Activated gamma-delta T cell (primary cell): ENCODE measurements around the gene MSGN1.
"Not testable (repeated sequence)": the region's sequence is repeated elsewhere in the genome, so short reads cannot be mapped to it uniquely, and the experiment has no call there.

Experiments used
- DNase-seq: peaks from one replicate; lab custom pipeline; 2025; lab: John Stamatoyannopoulos, UW

MSGN1 gene

DNA sequence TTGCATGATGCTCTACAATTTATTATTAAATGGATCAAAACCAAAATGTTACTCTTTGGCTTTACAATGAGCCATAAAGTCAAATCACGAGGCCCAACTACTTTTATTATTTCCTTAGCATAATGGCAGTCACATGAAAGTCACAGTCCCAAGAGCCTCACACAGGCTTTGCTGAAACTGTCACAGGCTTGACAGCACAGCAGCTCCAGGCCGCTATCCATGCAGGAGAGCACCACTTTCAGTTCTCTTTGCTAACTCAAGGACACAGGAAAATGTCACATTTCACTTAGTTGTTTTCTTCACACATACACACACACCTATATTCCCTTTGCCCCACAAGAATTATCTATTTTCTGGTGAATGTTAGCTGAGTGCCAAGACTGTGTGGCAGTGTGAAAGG, 11.1 kb upstream of the MSGN1 start:
- DNase-seq = no peak

DNA sequence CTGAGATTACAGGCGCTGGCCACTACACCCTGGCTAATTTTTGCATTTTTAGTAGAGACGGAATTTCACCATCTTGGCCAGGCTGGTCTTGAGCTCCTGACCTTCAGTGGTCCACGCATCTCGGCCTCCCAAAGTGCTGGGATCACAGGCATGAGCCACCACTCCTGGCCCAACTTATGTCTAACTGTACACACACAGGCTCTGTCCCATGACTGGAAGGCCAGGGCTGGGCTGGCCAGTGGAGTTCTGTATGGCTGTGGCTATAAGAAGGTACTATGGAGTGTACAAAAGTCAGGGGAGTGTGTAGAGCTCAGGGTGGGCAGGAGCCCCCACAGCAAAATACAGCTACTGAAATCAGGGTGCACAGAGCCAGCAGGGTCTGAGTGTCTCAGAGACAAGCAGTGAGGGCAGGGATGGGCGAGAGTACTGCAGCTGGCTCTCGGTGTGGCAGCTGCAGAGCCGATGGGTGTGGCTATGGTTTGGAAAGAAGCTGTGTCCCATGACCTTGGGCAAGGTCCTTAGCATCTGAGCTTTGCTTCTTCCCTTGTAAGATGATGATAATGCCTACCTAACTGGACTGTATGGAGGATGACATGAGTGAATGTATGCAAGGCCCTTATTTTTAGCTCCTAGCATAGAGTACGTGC, 10.4 kb upstream of the MSGN1 start:
- DNase-seq = no peak

DNA sequence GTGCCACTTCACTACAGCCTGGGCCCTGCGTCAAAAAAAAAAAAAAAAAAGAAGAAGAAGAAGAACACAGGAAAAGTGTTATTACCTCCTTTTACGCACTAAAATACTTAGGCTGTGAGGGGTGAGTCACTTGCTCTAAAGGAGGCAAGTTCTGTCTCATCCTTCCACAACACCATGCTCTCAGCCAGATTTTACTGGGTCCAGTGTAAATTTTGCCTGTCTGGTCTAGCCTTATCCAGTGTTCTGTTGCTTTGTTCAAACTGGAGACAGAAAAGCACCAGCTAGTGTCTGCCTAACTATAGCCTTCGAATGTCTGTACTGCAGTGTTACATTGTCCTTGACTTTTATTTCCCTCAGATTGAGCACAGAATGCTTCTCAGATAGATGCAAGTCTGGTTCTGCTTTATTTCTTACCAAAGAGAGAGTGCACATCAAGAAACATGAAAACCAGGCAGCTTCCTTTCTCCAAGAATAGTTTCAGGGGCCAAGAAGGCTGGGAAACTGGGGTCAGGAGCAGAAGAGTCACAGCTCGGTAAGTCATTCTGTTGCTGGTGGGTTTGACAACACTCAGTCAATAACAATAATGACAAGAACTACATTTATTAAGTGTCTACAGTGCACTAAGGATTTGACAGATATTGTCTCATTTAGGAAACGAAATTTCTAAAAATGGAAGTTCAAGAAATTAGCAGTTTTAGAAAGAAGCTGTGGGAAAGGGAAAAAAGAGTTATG, 3.1 kb upstream of the MSGN1 start:
- no peak for DNase-seq

DNA sequence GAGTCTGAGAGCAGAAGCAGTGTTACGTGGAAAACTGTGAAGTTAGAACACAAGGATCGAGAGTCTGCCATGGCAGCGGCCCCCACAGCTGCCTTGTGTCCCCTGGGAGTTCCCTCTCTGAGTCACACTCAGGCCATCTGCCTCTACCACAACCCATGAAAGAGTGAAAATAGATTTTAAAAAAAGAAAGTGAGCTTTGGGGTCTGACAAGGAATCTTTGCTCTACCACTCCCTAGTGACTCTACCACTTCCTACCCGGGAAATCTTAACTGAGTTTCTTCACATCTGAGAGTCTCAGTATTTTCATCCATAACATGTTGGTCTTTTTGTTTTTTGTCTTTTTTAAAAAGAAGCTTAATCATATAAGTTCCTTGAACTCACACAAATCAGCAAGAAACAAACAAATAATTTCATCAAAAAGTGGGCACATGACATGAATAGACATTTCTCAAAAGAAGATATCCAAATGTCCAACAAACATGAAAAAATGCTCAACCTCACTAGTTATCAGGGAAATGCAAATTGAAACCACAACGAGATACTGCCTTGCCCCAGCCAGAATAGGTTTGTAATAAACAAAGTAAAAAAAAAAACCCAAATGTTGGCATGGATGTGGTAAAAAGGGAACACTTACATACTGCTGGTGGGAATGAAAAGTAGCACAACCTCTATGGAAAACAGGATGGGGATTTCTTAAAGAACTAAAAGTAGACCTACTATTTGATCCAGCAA, 2.4 kb upstream of the MSGN1 start:
- no peak for DNase-seq

DNA sequence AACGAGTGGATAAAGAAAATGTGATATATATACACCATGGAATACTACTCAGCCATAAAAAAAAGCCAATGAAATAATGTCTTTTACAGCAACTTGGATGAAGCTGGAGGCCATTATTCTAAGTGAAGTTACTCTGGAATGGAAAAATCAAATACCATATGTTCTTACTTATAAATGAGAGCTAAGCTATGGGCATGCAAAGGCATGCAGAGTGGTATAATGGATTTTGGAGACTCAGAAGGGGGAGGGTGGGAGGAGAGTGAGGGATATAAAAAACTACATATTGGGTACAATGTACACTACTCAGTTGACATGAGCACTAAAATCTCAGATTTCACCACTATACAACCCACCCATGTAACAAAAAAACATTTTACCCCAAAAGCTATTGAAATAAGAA, 1.7 kb upstream of the MSGN1 start:
- DNase-seq = no peak

DNA sequence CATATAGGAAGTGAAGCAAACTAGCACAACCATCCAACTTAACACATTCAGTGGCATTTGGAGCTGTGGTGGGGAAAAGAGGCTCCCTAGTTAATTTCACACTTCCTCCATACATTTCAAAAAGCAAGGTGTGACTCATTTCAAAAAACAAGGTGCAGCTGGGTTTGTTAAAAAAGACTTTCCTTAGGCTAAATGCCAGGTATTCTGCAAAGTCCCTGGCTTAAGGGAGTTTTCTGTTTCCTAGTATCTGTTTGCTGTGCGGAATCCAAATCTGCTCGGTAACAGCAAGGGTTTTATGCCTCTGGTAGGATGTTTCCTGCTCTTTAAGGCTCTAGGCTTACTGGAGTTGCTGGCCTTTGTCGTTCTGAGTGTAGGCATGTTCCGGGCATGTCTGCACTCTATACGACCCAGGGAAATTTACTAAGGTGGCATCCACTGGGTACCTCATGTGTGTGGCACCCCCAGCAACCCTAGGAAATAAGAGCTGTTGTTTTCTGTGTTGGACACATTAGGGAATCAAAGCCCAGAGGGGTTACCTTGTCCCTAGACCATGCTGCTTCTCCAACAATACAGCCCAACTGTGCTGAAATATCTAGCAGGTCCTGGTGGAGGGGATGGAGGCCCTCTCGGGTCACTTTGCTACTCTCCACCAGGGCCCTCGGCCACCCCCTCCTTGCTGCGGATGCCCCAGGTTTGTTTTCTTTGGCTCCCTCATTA, 634 bp upstream of the MSGN1 start:
- no peak for DNase-seq

DNA sequence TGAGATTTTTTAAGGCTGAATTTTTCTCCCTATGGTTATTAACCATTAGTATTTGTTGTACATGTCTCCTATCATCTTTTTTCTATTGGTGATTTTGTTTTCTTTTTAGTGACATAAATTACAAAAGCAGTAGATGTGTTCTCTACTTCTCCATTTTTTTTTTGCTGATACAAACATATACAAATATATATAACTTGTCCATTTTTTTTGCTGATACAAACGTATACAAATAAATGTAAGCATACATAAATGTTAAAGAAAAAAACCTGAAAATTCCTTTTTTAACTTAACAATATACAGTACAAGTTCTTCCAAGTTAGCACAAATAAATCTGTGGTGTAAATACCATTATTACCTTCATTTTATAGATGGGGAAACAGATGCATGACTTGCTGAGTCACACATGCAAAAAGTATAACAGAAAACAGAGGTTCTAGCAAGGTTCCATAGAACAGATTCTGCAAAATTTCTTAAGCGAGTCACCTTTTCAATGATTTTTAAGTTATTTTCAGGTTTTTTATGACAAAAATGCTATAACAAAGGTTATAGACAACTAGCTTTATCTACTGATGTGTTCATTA, 2.1 kb downstream of the MSGN1 start:
- DNase-seq = no peak

DNA sequence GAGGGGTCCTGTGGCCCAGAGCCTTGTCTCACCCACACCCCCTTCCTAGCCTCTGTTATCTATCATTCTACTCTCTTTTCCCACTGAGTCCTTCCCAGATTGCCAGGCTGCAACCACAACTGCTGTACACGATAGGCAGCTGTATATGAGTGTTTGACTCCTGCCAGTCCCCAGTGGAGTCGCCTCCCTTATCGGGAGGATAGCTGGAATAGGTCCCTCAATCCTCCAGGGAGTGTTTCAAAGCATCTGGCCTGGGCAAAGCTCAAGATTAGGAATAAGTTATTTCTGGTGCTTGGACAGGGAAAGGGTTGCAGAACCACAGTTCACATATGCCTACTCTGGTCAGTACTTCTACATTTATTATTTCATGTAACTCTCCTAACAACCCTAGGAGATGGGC, 4.8 kb downstream of the MSGN1 start:
- no peak for DNase-seq

DNA sequence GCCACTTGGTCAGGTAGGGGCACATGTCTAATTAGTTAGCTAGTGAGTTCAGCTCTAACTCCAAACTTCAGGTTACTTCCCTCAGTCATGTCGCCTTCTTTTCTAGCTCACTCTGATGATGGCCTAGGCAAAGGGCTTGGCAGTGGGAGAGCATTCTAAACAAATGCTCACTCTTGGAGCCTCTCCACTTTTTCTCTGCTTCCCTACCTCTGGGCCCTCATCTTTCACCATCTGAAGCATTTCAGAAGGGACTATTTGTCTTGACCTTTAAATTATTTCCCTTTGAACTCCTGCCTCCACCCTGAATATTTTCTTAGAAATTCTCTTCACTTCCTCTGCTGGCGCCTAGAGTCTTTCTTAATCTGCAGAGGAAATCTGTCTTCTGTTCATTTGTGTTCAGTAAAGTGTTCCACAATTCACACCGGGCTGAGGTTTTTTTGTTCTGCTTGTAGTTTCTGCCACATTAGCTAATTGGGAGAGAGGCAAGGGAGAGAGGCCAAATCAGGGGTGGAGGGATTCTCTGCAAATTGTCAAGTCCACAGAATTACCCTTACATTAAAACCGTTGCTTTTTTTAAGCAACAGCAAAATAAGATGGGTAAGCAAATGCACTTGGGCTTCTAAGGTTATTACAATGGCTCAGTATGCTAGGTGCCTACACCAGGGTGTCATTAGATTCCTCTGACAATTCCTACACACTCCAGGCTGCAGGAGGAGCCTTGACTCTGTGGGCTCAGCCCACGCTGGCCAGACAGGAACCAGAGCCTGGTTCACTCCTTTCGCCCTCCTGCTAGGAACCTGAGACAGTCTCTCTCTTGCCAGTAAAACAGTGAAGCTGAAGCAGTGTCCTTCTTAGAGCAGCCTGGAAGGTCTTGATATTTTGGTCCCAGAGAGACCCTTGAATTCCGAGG, 5.5 kb downstream of the MSGN1 start:
- DNase-seq = no peak

DNA sequence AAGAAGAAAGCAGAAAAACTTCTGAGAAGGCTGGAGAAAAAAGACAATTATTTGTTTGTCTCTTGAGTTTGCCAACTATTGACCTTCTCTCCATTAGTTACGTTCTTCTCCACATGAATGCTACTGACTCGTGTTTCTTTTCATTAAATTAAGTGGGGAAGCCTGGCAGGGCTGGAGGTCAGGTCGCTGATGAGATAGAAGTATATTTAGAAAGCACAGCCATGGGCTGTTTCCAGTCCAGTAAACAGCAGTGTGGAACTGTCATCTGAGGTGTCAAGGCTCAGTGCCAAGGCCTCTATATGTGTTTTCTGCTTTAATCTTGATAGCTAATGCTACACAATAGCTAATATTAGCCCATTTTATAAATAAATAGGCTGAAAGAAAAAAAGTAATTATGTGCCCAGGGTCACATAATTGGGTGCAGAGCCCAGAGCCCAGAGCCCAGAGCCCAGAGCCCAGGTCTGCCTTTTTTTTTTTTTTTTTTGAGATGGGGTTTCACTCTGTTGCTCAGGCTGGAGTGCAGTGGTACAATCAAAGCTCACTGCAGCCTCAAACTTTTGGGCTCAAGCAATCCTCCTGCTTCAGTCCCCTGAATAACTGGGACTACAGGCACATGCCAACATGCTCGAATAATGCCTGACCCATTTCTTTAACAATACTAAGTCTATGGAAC, 6.3 kb downstream of the MSGN1 start:
- DNase-seq = no peak

DNA sequence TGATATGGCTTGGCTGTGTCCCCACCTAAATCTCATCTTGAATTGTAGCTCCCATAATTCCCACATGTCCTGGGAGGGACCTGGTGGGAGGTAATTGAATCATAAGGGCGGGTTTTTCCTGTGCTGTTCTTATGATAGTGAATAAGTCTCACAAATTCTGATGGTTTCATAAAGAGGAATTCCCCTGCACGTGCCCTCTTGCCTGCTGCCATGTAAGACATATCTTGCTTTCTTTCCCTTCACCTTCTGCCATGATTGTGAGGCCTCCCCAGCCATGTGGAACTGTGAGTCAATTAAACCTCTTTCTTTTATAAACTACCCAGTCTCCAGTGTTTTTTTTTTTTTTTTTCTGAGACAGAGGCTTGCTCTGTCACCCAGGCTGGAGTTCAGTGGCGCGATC, 7.4 kb downstream of the MSGN1 start:
- DNase-seq = not testable (repeated sequence)

DNA sequence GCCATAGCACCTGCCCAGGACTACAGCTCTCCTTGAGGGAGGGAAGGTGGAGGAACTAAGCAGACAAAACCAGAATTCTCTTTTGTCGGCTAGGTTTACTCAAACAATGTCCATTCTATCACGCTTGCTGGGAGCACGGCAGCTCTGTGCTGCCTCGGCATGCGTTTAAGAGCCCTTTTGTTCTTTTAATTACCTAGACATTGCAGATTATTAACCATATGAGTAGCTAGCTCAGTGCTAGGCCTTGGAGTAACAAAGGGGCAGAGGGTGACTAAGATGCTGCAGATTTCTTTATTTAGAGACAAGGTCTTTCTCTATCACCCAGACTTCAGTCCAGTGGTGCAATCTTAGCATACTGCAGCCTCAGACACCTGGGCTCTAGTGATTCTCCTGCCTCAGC, 11.1 kb downstream of the MSGN1 start:
- no peak for DNase-seq

DNA sequence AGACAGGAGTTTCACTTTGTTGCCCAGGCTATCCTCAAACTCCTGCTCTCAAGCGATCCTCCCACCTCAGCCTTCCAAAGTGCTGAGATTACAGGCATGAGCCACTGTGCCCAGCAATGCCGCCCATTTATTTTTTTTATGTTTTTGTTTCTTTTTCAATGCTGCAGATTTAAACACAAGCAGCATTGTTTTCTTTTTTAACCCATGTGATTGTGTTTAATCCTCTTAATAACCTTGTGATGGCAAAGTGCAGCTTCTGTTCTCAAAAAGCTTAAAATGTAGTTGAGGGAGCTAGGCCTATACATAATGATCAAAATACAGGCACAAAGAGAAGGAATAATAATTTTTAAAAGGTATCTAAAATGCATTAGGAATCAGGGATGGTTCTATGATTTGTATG, 11.5 kb downstream of the MSGN1 start:
- DNase-seq = no peak

DNA sequence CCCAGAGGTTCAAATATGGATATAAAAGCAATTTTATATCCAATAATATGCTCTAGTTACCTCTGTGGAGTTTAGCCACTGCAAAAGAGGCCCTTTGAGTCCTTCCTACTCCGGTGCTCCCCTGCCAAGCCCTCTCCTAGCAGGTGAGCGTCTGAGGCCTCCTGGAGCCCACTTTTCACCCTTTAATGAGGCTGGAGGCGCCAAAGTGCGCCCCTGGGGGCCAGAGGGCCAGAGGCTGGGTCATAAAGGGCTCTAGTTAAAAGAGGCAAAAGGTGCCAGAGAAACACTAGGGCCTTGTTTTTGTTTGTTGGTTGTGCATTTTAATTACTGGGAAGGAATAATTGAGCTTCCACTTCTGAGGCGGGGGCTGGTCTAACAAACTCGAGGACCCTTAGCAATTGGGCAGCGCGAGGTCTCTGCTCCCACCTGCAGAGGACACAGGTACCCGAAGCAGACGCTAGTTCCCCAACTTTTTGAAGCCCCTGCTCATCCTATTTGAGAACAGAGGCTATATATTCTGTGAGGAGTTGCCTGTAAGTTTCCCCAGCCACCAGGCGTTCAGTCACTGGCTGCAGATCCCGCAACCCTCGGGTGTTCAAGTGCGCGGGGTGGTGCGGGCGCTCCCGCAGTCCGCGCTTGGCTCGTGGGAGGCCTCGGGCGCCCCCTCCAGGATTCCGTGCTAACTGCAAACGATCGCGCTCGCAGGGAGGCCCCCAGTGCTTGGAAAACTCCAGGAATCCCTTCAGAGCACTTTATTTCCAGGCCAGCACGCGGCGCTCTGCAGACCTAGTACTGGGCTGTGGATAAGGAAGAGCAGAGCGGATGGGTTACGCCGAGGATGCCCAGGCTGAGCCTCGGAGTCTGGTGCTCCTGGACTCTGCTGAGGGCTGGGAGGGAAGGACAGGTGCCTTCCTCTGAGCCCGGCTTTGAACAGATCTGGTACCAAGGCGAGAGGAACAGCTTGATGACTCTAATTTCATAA, 14.1 kb downstream of the MSGN1 start:
- DNase-seq = peak; percentile 9

DNA sequence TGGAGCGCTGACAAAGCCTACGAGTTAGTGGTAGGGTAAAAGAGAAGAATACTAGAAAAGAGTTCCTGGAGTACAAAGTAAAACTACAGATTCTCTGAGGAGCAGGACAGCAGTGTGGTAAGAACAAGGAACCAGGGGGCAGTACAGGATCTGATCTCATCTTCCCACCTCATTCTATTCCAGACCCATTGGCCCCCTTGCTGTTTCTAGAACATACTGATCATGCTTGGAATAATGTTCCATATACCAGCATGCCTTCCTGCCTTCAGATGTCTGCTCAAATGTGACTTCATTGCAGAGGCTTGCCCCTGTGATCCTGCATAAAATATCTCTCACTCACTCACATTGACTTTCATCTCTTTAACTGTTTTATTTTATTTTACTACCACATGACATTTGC, 19.3 kb downstream of the MSGN1 start:
- no peak for DNase-seq

DNA sequence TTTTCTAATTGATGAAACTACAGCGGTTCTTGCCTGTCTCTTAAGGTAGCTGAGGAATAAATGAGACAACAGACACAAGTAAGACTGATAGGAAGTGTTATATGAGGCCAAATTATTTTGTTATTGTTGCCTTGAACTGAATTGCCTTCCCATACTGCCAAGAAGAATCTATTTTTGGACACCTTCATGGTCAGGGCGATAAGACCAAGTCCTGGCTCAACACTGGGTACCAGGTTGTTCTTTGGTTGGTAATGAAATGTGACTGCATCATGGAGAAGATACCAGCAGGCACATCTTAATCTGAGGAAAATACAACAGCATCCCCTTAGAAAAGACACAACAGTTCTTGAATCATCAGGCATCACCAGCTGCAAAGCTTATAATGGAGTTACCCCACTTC, 23.7 kb downstream of the MSGN1 start:
- DNase-seq = no peak

DNA sequence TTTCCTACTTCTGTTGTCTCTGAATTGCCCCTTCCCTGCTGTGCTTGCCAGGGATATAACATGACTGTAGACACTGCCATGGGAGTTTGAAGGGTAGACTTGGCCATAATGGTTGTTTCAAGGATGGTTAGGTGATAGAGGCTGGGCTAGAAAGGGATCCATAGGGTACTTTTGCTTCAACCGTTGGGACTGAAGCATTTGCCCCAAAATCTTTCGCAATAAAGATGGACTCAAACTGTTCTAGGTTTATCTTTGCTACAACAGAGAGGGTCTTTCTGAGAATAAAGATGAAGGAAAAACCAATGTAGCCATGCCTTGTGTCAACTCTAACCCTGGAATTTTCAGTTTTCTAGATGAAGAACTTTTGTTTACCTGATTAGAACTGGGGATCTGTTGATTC, 27.2 kb downstream of the MSGN1 start:
- DNase-seq = no peak

DNA sequence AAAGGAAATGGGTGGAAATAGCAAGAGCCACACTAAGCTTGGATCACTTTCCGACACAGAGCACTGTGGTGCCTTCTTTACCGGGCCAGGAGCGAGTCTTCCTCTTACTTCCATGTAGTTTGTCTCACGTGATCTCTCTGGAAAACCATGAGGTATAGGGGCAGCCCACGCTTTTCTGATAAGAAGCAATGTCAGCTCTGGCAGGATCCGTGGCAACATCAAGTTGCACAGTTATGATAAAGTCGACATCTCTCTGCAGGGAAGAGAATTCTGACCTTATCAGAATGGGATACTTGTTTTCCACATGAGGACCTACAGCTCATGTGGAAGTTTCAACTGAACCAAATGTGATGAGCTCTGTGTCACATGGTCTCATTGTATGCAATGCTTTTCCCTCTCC, 29.5 kb downstream of the MSGN1 start:
- DNase-seq = no peak

DNA sequence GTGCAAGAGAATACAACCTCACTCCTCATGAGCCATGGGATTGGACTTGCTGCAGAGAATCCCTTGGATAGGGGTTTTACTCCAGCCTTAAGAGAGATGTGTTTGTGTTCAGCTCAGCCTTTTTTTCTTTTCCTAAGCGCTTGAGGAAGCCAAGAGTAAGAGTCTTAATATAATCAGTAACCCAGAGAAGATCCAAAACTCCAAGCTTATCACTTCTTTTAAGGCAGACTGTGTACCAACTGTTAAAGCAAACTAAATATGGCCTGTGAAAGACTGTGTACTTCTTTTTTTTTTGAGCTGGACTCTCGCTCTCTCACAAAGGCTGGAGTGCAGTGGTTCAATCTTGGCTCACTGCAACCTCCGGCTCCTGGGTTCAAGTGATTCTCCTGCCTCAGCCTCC, 30.4 kb downstream of the MSGN1 start:
- no peak for DNase-seq
